ENCODE data around the gene SUPT6H.
A peak's percentile ranks its signal among the peaks of the same experiment; 100 is the strongest.

GRCh38 chr17:28717578-28718332, 55.8 kb downstream of the SUPT6H start, which contains the start of gene RAB34:
- TF ChIP-seq CTCF (IDR thresholded peaks at IDR 0.05) = peak; percentile 63
- no peak for TF ChIP-seq EZH2phosphoT487 (IDR thresholded peaks at IDR 0.05)

Data from neural progenitor cell (in vitro differentiated cells).